Tibial nerve (tissue), 4 donors: Measurements from ENCODE around the gene MAOB. TPM values are rescaled to one million over a fixed set of nuclear protein-coding genes. Genes with fewer than 3 reads are reported as not detected.

Experiments
- DNase-seq, 2 donors: peaks; one replicate each; pipeline ENCODE4 v3.0.0-alpha.2; 2019; ENCODE audit warnings: low spot score in 2 of 2
- H3K27ac ChIP-seq, 4 donors: fragments of 200-600 bp; sonication (generic) in 3 of 4; one replicate each; pipeline ENCODE4 v1.5.1; 2017 to 2019; ENCODE audit warnings: mild to moderate bottlenecking in 1 of 4
- H3K27me3 ChIP-seq, 2 donors: fragments of 200-600 bp; sonication (generic) in 1 of 2; one replicate each; pipeline versions ENCODE4 v1.5.1 to v1.6.0; 2017 to 2019
- H3K36me3 ChIP-seq, 3 donors: fragments of 200-600 bp; sonication (generic); one replicate each; pipeline ENCODE4 v1.5.1; 2018 to 2019
- H3K4me1 ChIP-seq, 4 donors: fragments of 200-600 bp; sonication (generic) in 3 of 4; one replicate each; pipeline ENCODE4 v1.5.1; 2017 to 2019
- H3K4me3 ChIP-seq, 4 donors: fragments of 200-600 bp; sonication (generic) in 3 of 4; one replicate each; pipeline ENCODE4 v1.5.1; 2017 to 2019; ENCODE audit warnings: mild to moderate bottlenecking in 1 of 4, moderate library complexity in 1 of 4
- H3K9me3 ChIP-seq, 4 donors: fragments of 200-600 bp; sonication (generic) in 3 of 4; one replicate each; pipeline ENCODE4 v1.5.1; 2017 to 2019
- CTCF ChIP-seq, 5 experiments: fragments of 200-600 bp in 3 of 5; fragments of 450-650 bp in 2 of 5; sonication (generic) in 3 of 5; IDR thresholded peaks; one replicate each; pipeline ENCODE4 v1.5.1; 2016 to 2019; ENCODE audit warnings: antibody characterized with exemption in 5 of 5, mild to moderate bottlenecking in 3 of 5, moderate library complexity in 2 of 5
- EP300 ChIP-seq, 2 donors: sonication (generic); formaldehyde crosslinking; IDR thresholded peaks; one replicate each; pipeline ENCODE4 v1.6.1; 2017; ENCODE audit warnings: antibody characterized with exemption in 2 of 2, mild to moderate bottlenecking in 1 of 2
- POLR2A ChIP-seq, 2 donors: fragments of 450-650 bp; IDR thresholded peaks; one replicate each; pipeline ENCODE4 v1.6.1; 2017; ENCODE audit warnings: antibody characterized with exemption in 2 of 2, mild to moderate bottlenecking in 2 of 2, moderate library complexity in 2 of 2
- WGBS, 2 donors: methylation state at CpG; one replicate each; pipeline ENCODE4 v1.1.5; 2018; 5-methylcytosine and 5-hydroxymethylcytosine counted together
- total RNA-seq, 4 donors: library from RNA; depleted of rRNA; stranded (reverse); fragments of >200 nt; gene quantifications; one replicate each; pipeline ENCODE4 v1.1.0, GENCODE V29; 2016

Gene MAOB
- total RNA-seq, 4 donors from 2014 or later: 8.8 to 35.1 (median 22.8) TPM

GRCh38 chrX:43827791-43828190, 54.5 kb downstream of the MAOB start:
- Histone ChIP-seq H3K27ac (no peak overlapping the region), H3K4me1 (no peaks in the 10 kb centered on the region), H3K9me3 (no peaks in the 10 kb centered on the region), H3K27me3 (peaks cover 0 to 7% of the 10 kb centered on the region in 2 donors), H3K4me3 (no peak overlapping the region), H3K36me3 (no peaks in the 10 kb centered on the region)
- DNase-seq: no peak
- TF ChIP-seq CTCF (IDR thresholded peaks at IDR 0.05): no peak
- TF ChIP-seq POLR2A (IDR thresholded peaks at IDR 0.05): no peak

GRCh38 chrX:43822014-43822413, 60.2 kb downstream of the MAOB start:
- H3K9me3 ChIP-seq: no peaks in the 10 kb centered on the region
- no peaks in the 10 kb centered on the region for H3K36me3 ChIP-seq
- no peak overlapping the region for H3K4me3 ChIP-seq
- no peak overlapping the region for H3K27ac ChIP-seq
- no peaks in the 10 kb centered on the region for H3K27me3 ChIP-seq
- no peak for DNase-seq
- no peaks in the 10 kb centered on the region for H3K4me1 ChIP-seq
- 32 to 43% methylated on average over 1 of the region's 1 CpG for WGBS, 2 donors
- no peak for TF ChIP-seq POLR2A (IDR thresholded peaks at IDR 0.05)

DNA sequence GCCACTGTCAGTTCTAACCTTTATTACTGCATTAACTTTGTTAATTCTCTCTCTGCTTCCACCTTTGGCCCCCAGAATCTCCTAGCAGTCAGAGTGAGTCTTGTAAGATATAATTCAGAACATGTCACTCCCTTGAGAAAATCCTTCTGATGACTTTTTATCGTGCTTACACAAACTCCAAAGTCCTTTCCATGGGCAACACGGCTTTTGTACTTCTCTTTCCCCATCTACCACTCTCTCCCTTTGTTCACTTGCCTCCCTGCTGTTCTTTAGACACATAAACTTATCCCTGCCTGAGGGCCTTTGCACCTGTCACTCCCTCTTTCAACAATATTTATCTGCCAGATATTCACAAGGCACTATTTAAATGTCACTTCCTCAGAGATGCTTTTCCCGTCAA, 64.8 kb downstream of the MAOB start:
- H3K27ac ChIP-seq: no peak overlapping the region
- H3K4me1 ChIP-seq: no peaks in the 10 kb centered on the region
- H3K9me3 ChIP-seq: no peaks in the 10 kb centered on the region
- H3K4me3 ChIP-seq: no peak overlapping the region
- H3K36me3 ChIP-seq: no peaks in the 10 kb centered on the region
- H3K27me3 ChIP-seq: peaks cover 0 to 6% of the 10 kb centered on the region in 2 donors
- WGBS, 2 donors: 68 to 81% methylated on average over 3 of the region's 3 CpGs
- TF ChIP-seq POLR2A (IDR thresholded peaks at IDR 0.05) (no peak), EP300 (IDR thresholded peaks at IDR 0.05) (no peak), CTCF (IDR thresholded peaks at IDR 0.05) (no peak)
- DNase-seq: no peak

GRCh38 chrX:43815209-43815608, 67.0 kb downstream of the MAOB start:
- Histone ChIP-seq H3K4me1 (no peaks in the 10 kb centered on the region), H3K36me3 (no peaks in the 10 kb centered on the region), H3K27me3 (peaks cover 0 to 6% of the 10 kb centered on the region in 2 donors), H3K4me3 (no peak overlapping the region), H3K9me3 (no peaks in the 10 kb centered on the region), H3K27ac (no peak overlapping the region)
- DNase-seq: no peak
- WGBS, 2 donors: 27 to 40% methylated on average over 2 of the region's 2 CpGs
- TF ChIP-seq CTCF (IDR thresholded peaks at IDR 0.05): no peak
- TF ChIP-seq POLR2A (IDR thresholded peaks at IDR 0.05): no peak
- TF ChIP-seq EP300 (IDR thresholded peaks at IDR 0.05): no peak

GRCh38 chrX:43813898-43814297, 68.4 kb downstream of the MAOB start:
- Histone ChIP-seq H3K9me3 (no peaks in the 10 kb centered on the region), H3K4me3 (no peak overlapping the region), H3K36me3 (no peaks in the 10 kb centered on the region), H3K27me3 (peaks cover 0 to 6% of the 10 kb centered on the region in 2 donors), H3K27ac (no peak overlapping the region), H3K4me1 (no peaks in the 10 kb centered on the region)
- no peak for DNase-seq
- TF ChIP-seq POLR2A (IDR thresholded peaks at IDR 0.05): no peak
- no peak for TF ChIP-seq EP300 (IDR thresholded peaks at IDR 0.05)
- no peak for TF ChIP-seq CTCF (IDR thresholded peaks at IDR 0.05)

DNA sequence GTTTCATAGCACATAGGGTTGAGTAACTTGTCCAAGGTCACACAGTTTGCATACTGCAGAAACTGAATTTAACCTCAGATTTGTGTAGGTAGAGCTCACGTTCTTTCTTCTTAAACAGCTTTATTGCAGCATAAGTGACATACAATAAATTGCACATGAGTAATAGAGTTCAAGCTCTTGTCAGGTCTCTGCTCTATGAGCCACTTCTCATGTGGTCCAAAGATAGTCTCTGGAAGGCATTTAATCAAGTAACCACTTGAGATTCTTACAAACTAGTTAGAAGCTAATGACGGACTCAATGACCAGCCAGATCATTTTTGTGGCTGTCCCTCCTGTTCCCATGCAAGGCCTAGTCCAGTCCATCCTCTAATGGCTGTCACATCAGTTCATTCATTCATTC, 68.9 kb downstream of the MAOB start:
- TF ChIP-seq POLR2A (IDR thresholded peaks at IDR 0.05) (no peak), EP300 (IDR thresholded peaks at IDR 0.05) (no peak), CTCF (IDR thresholded peaks at IDR 0.05) (no peak)
- Histone ChIP-seq H3K4me1 (no peaks in the 10 kb centered on the region), H3K27me3 (peaks cover 0 to 6% of the 10 kb centered on the region in 2 donors), H3K36me3 (no peaks in the 10 kb centered on the region), H3K27ac (no peak overlapping the region), H3K9me3 (no peaks in the 10 kb centered on the region), H3K4me3 (no peak overlapping the region)
- no peak for DNase-seq
- WGBS, 2 donors: 68 to 100% methylated on average over 2 of the region's 2 CpGs
